K562 (cell line): ENCODE data around the gene C1orf87.

Experiments used
- RAD21 ChIP-seq, 2 experiments: fragments of 250-450 bp in 1 of 2; fragments of 450-650 bp in 1 of 2; sonication (Bioruptor Pico) in 1 of 2; formaldehyde crosslinking in 1 of 2; IDR thresholded peaks in 1 of 2; conservative IDR thresholded peaks in 1 of 2; 2 replicates each; pipeline versions ENCODE4 v1.4.0 to v1.8.0; 2020 to 2022; ENCODE audit warnings: mild to moderate bottlenecking in 2 of 2, moderate library complexity in 1 of 2
- TCF7L2 ChIP-seq: fragments of 150-350 bp; IDR thresholded peaks from 2 replicates; pipeline ENCODE4 v1.6.1; 2016; ENCODE audit warnings: low read depth, mild to moderate bottlenecking, low read length, moderate library complexity

DNA sequence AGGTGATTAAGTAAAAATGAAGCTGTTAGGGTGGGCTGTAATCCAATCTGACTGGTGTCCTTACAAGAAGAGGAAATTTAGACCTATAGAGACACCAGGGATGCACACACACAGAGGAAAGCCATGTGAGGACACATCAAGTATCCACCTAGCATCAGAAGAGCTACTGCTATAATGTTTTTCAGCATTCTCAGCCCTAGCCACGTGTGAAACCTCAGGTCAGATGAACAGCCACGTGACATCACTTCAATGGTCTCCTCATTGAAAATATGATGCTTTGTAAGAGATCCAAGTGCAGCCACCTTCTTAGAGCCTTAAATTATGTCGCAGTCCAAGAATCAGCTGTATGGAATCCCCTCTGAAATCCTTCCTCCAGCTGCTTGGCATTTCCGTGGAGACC lies 65.1 kb downstream of the C1orf87 start:
- TF ChIP-seq RAD21 (CRISPR knock-in tag; conservative IDR thresholded peaks at IDR 0.05 in 1 of 2, IDR thresholded peaks at IDR 0.05 in 1 of 2) (no peak), TCF7L2 (no peak)
